GM12878 (cell line): ENCODE measurements around the gene DST. TPM values are rescaled to one million over a fixed set of nuclear protein-coding genes. Genes with fewer than 3 reads are reported as not detected.

Source experiments
- ATAC-seq: fragments of 200-7000 bp; cut with Tn5 transposase; 3 replicates; pipeline ENCODE4 v1.9.1; 2020; ENCODE audit warnings: mild to moderate bottlenecking, moderate library complexity
- BruUV-seq: library from RNA; stranded (reverse); fragments of 400-500 nt; replicated peaks from 2 replicates; lab custom pipeline; 2021; lab: Mats Ljungman, UMichigan
- CTCF ChIA-PET: fragments of 300-600 bp; sonication (Branson Sonifier 250); formaldehyde crosslinking; extraction: SDS; loops from one replicate; lab custom pipeline; 2021; ENCODE audit warnings: inconsistent platforms; lab: Yijun Ruan, JAX
- POLR2A ChIA-PET: fragments of 350-600 bp; formaldehyde crosslinking; extraction: SDS; loops from one replicate; lab custom pipeline; 2021; ENCODE audit warnings: inconsistent platforms; lab: Charles Lee
- RAD21 ChIA-PET: fragments of 300-600 bp; sonication (Branson Sonifier 250); formaldehyde crosslinking; loops from one replicate; lab custom pipeline; 2023; ENCODE audit warnings: antibody characterized with exemption; ENCODE audit not compliant: unreplicated experiment; lab: Charles Lee
- SMC1A ChIA-PET: fragments of 300-600 bp; sonication (Branson Sonifier 250); formaldehyde crosslinking; loops from one replicate; lab custom pipeline; 2023; ENCODE audit not compliant: unreplicated experiment, uncharacterized antibody; lab: Charles Lee
- DNase-seq: peaks from one replicate; pipeline ENCODE4 v3.0.0-alpha.2; 2011; ENCODE audit warnings: low read depth, low spot score
- FAIRE-seq: peaks from 3 replicates; lab custom pipeline; 2011; peaks lifted over from hg19 to GRCh38; lab: Jason Lieb, UNC
- H2AFZ ChIP-seq: 2 replicates; pipeline ENCODE4 v1.6.0; 2011; ENCODE audit warnings: low read depth, low read length, control low read depth; ENCODE audit not compliant: control insufficient read depth
- H3K27ac ChIP-seq: 2 replicates; pipeline ENCODE4 v1.5.1; 2011; ENCODE audit warnings: control low read depth; ENCODE audit not compliant: control insufficient read depth, insufficient read depth
- H3K27me3 ChIP-seq, 2 experiments: replicated peaks in 1 of 2; 2 replicates each; pipeline versions ENCODE4 v1.6.0 to v1.6.1; 2011; ENCODE audit warnings: low read length in 1 of 2; ENCODE audit not compliant: control insufficient read depth in 2 of 2, insufficient read depth in 2 of 2
- H3K36me3 ChIP-seq, 2 experiments: 2 replicates each; pipeline ENCODE4 v1.5.1; 2011; ENCODE audit warnings: low read length in 1 of 2; ENCODE audit not compliant: control insufficient read depth in 2 of 2, insufficient read depth in 2 of 2
- H3K4me1 ChIP-seq: 2 replicates; pipeline ENCODE4 v1.6.1; 2011; ENCODE audit warnings: mild to moderate bottlenecking, low read length, moderate library complexity, mixed read lengths; ENCODE audit not compliant: control insufficient read depth, insufficient read depth
- H3K4me2 ChIP-seq: 2 replicates; pipeline ENCODE4 v1.6.0; 2011; ENCODE audit warnings: control low read depth; ENCODE audit not compliant: control insufficient read depth, insufficient read depth
- H3K4me3 ChIP-seq: fragments of 200-600 bp; sonication (generic); 2 replicates; pipeline ENCODE4 v1.5.1; 2016
- H3K79me2 ChIP-seq: 2 replicates; pipeline ENCODE4 v1.6.0; 2011; ENCODE audit warnings: low read length; ENCODE audit not compliant: control insufficient read depth, insufficient read depth
- H3K9ac ChIP-seq: 2 replicates; pipeline ENCODE4 v1.8.0; 2011; ENCODE audit warnings: low read length, control low read depth, mixed read lengths; ENCODE audit not compliant: control insufficient read depth, insufficient read depth
- H3K9me3 ChIP-seq: replicated peaks from 3 replicates; pipeline ENCODE4 v1.5.1; 2011; ENCODE audit warnings: mild to moderate bottlenecking, low read length; ENCODE audit not compliant: control insufficient read depth, insufficient read depth
- H4K20me1 ChIP-seq: 2 replicates; pipeline ENCODE4 v1.6.0; 2011; ENCODE audit not compliant: control insufficient read depth, insufficient read depth
- ASH2L ChIP-seq: fragments of 300-600, 200-600 bp; sonication (generic); IDR thresholded peaks from 2 replicates; pipeline ENCODE4 v1.6.1; 2017; ENCODE audit warnings: low read depth, mild to moderate bottlenecking, borderline replicate concordance
- BCL11A ChIP-seq: IDR thresholded peaks from 2 replicates; pipeline ENCODE4 v1.6.1; 2011; ENCODE audit warnings: low read depth, low read length
- CHD4 ChIP-seq: fragments of 200-600 bp; sonication (generic); IDR thresholded peaks from 2 replicates; pipeline ENCODE4 v1.6.1; 2016; ENCODE audit warnings: mild to moderate bottlenecking
- JUND ChIP-seq: IDR thresholded peaks from 2 replicates; pipeline ENCODE4 v1.6.1; 2012; ENCODE audit warnings: low read depth, mild to moderate bottlenecking, low read length, improper control_type of control experiment, moderate library complexity
- MYB ChIP-seq: fragments of 150-350 bp; IDR thresholded peaks from 2 replicates; pipeline ENCODE4 v1.6.1; 2014; ENCODE audit warnings: mild to moderate bottlenecking, low read depth, low read length, borderline replicate concordance
- NFIC ChIP-seq: IDR thresholded peaks from 2 replicates; pipeline ENCODE4 v1.6.1; 2012; ENCODE audit warnings: low read depth, mild to moderate bottlenecking, inconsistent platforms, low read length, moderate library complexity
- NFXL1 ChIP-seq: fragments of 450-650 bp; IDR thresholded peaks from 2 replicates; pipeline ENCODE4 v1.6.1; 2017; ENCODE audit warnings: antibody characterized with exemption, mild to moderate bottlenecking, borderline replicate concordance
- POLR2AphosphoS2 ChIP-seq: IDR thresholded peaks from 2 replicates; pipeline ENCODE4 v1.6.1; 2011; ENCODE audit warnings: low read depth, mild to moderate bottlenecking, low read length, improper control_type of control experiment, moderate library complexity
- POLR2AphosphoS5 ChIP-seq: IDR thresholded peaks from 2 replicates; pipeline ENCODE4 v1.6.1; 2011; ENCODE audit warnings: mild to moderate bottlenecking, low read length, inconsistent platforms
- POU2F2 ChIP-seq: IDR thresholded peaks from 3 replicates; pipeline ENCODE4 v1.6.1; 2011; ENCODE audit warnings: low read depth, mild to moderate bottlenecking, low read length, borderline replicate concordance
- RAD21 ChIP-seq: IDR thresholded peaks from 2 replicates; pipeline ENCODE4 v1.6.1; 2011; ENCODE audit warnings: mild to moderate bottlenecking, low read depth, low read length, moderate library complexity; ENCODE audit not compliant: insufficient read depth
- RAD51 ChIP-seq: fragments of 450-650 bp; IDR thresholded peaks from 2 replicates; pipeline ENCODE4 v1.6.1; 2016; ENCODE audit warnings: moderate library complexity, mild to moderate bottlenecking, inconsistent platforms
- RB1 ChIP-seq: fragments of 450-650 bp; formaldehyde crosslinking; IDR thresholded peaks from 2 replicates; pipeline ENCODE4 v1.6.1; 2017; ENCODE audit warnings: mild to moderate bottlenecking, borderline replicate concordance
- RBBP5 ChIP-seq: fragments of 200-600 bp; sonication (generic); conservative IDR thresholded peaks from 2 replicates; pipeline ENCODE4 v1.6.1; 2016
- RELA ChIP-seq: fragments of 450-650 bp; IDR thresholded peaks from 2 replicates; pipeline ENCODE4 v1.8.0; 2014; ENCODE audit warnings: borderline replicate concordance; ENCODE audit not compliant: partially characterized antibody
- SREBF1 ChIP-seq: IDR thresholded peaks from 2 replicates; pipeline ENCODE4 v1.6.1; 2012; ENCODE audit warnings: mild to moderate bottlenecking, low read length
- SREBF2 ChIP-seq: IDR thresholded peaks from 2 replicates; pipeline ENCODE4 v1.6.1; 2012; ENCODE audit warnings: mild to moderate bottlenecking, low read length
- STAT1 ChIP-seq: fragments of 450-650 bp; conservative IDR thresholded peaks from 2 replicates; pipeline ENCODE4 v1.6.1; 2014; ENCODE audit warnings: antibody characterized with exemption, mild to moderate bottlenecking
- ZNF217 ChIP-seq: fragments of 450-650 bp; IDR thresholded peaks from 2 replicates; pipeline ENCODE4 v1.6.1; 2017; ENCODE audit warnings: antibody characterized with exemption, mild to moderate bottlenecking
- WGBS: methylation state at CpG from one replicate; pipeline ENCODE4 v1.1.6; 2016; ENCODE audit warnings: low lambda C conversion rate; ENCODE audit not compliant: insufficient replicate concordance, insufficient coverage; ENCODE audit errors: missing lambda C conversion rate; 5-methylcytosine and 5-hydroxymethylcytosine counted together
- in situ Hi-C: fragments of 300-500 bp; cut with MboI; formaldehyde crosslinking; loops from 9 replicates; pipeline ENCODE4 v1.14.3; 2018; ENCODE audit warnings: mixed read lengths
- intact Hi-C: fragments of 100-400 bp; cut with micrococcal nuclease; formaldehyde crosslinking; loops from one replicate; pipeline ENCODE4 v1.14.2; 2022; ENCODE audit not compliant: unreplicated experiment
- polyA plus RNA-seq, 11 experiments: library from polyadenylated mRNA; depleted of rRNA in 4 of 11; unstranded in 6 of 11; stranded (reverse) in 5 of 11; fragments of >200 nt; fragmentation: Nextera tagmentation in 4 of 11; fragmentation: Illumina TruSeq in 1 of 11; extraction: Ambion mirVana in 4 of 11; extraction: Trizol in 1 of 11; gene quantifications; 1 replicate in 1 of 11; 2 replicates in 10 of 11; pipeline versions ENCODE4 v1.2.1 to v1.2.3, GENCODE V29; 2011 to 2016; ENCODE audit warnings: inconsistent platforms in 2 of 11, missing spikeins in 2 of 11, low read depth in 1 of 11
- total RNA-seq, 4 experiments: library from RNA; depleted of rRNA in 3 of 4; stranded (reverse); fragments of >200 nt in 3 of 4; fragmentation: Illumina TruSeq in 1 of 4; extraction: Trizol in 1 of 4; gene quantifications; 2 replicates each; pipeline versions ENCODE4 v1.2.1 to v1.2.3, GENCODE V29; 2013 to 2021
- TF ChIP-seq, protein P1 (sequence below): IDR thresholded peaks from 2 replicates; pipeline ENCODE4 v1.6.1; 2011; ENCODE audit warnings: borderline replicate concordance, low read depth, mild to moderate bottlenecking, moderate library complexity, low read length; ENCODE audit not compliant: insufficient read depth, poor library complexity, severe bottlenecking

Gene DST
- total and polyA plus RNA-seq, 10 of the 15 experiments (the other 5 are each of a cell fraction or from before 2014, with no cell fraction given) = 32.1 to 156 (median 75.0) TPM

DNA sequence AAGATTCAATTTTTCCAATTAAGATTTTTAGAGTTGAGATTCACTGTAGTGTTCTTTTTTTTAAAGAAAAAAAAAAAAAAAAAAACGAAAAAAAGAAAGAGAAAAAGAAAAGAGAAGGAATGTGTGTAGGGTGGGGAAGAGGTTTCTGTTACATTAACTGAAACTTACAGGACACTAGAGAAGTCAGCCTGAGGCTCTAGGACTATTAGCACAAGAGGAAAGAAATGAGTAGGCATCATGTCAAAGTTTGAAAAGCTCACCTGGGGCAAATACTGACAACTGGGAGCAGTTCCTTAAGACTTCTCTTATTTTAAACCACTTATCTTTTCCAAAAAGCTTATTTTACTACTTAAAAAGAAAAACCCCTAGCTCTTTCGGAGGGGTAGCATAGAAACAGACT lies 185.9 kb downstream of the DST start:
- Histone ChIP-seq H3K4me3 (no peak overlapping the region), H3K9me3 (no peaks in the 10 kb centered on the region), H3K4me2 (no peak overlapping the region), H3K27ac (no peak overlapping the region), H2AFZ (no peak overlapping the region), H3K9ac (no peak overlapping the region), H3K79me2 (no peaks in the 10 kb centered on the region), H3K27me3 (no peaks in the 10 kb centered on the region), H4K20me1 (no peaks in the 10 kb centered on the region), H3K36me3 (peaks cover 2 to 23% of the 10 kb centered on the region in 2 experiments), H3K4me1 (no peaks in the 10 kb centered on the region)
- RAD21 ChIA-PET = no interaction called here
- POLR2A ChIA-PET = interaction anchor here (0.7 kb wide), 1 partner anchor 50 kb away, joined by 4 read pairs; no protein-coding TSS in a partner anchor
- intact Hi-C loops (no loop called here), in situ Hi-C loops (no loop called here)
- 43% methylated on average over 1 of the region's 2 CpGs for WGBS
- ATAC-seq (0 out of 3 replicates have a peak, but pooled peaks have one; percentile 31), FAIRE-seq (no peak), DNase-seq (no peak)
- no peak for TF ChIP-seq NFIC
- TF ChIP-seq SREBF1 = no peak
- no peak for TF ChIP-seq RBBP5
- TF ChIP-seq, protein P1, sequence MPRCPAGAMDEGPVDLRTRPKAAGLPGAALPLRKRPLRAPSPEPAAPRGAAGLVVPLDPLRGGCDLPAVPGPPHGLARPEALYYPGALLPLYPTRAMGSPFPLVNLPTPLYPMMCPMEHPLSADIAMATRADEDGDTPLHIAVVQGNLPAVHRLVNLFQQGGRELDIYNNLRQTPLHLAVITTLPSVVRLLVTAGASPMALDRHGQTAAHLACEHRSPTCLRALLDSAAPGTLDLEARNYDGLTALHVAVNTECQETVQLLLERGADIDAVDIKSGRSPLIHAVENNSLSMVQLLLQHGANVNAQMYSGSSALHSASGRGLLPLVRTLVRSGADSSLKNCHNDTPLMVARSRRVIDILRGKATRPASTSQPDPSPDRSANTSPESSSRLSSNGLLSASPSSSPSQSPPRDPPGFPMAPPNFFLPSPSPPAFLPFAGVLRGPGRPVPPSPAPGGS = no peak
- TF ChIP-seq RAD21 = no peak
- no peak for TF ChIP-seq POLR2AphosphoS2
- no peak for TF ChIP-seq MYB
- no peak for TF ChIP-seq ASH2L
- TF ChIP-seq ZNF217 = no peak
- no peak for TF ChIP-seq RELA
- no peak for TF ChIP-seq RB1
- TF ChIP-seq NFXL1 = no peak
- TF ChIP-seq BCL11A = no peak
- no peak for TF ChIP-seq CHD4
- TF ChIP-seq POLR2AphosphoS5 = no peak
- TF ChIP-seq SREBF2 = no peak
- no peak for TF ChIP-seq RAD51
- no peak for TF ChIP-seq JUND
- no peak for TF ChIP-seq POU2F2
- TF ChIP-seq STAT1 = no peak
- SMC1A ChIA-PET = interaction anchor here (0.6 to 2.0 kb wide), 5 partner anchors 9 to 85 kb away, joined by 3 to 5 read pairs (median 3); no protein-coding TSS in a partner anchor
- BruUV-seq = no TSS peak
- CTCF ChIA-PET = interaction anchor here (0.6 kb wide), 1 partner anchor 55 kb away, joined by 3 read pairs; no protein-coding TSS in a partner anchor
